H1 (cell line): ENCODE measurements around the gene CFAP54. TPM values are rescaled to one million over a fixed set of nuclear protein-coding genes. Genes with fewer than 3 reads are reported as not detected.

Experiments used
- CTCF ChIA-PET: fragments of 300-600 bp; sonication (Branson Sonifier 250); formaldehyde crosslinking; loops from one replicate; lab custom pipeline; 2021; ENCODE audit not compliant: partially characterized antibody; lab: Charles Lee
- POLR2A ChIA-PET: fragments of 300-600 bp; sonication (Branson Sonifier 250); formaldehyde crosslinking; loops from one replicate; lab custom pipeline; 2021; ENCODE audit warnings: inconsistent platforms; ENCODE audit not compliant: partially characterized antibody; lab: Charles Lee
- DNase-seq, 2 experiments: peaks; one replicate each; pipeline versions ENCODE4 v3.0.0 to v3.0.0-alpha.2; 2010 to 2022; ENCODE audit warnings: low spot score in 2 of 2, low read depth in 1 of 2, mixed read lengths in 1 of 2
- FAIRE-seq: peaks from 2 replicates; lab custom pipeline; 2011; peaks lifted over from hg19 to GRCh38; lab: Jason Lieb, UNC
- H2AFZ ChIP-seq: 2 replicates; pipeline ENCODE4 v1.8.1; 2012; ENCODE audit warnings: low read length, inconsistent platforms
- H2AK5ac ChIP-seq: 2 replicates; pipeline ENCODE4 v1.6.1; 2013; ENCODE audit warnings: low read depth, low read length
- H2BK120ac ChIP-seq: replicated peaks from 2 replicates; pipeline ENCODE3; 2013; ENCODE audit warnings: low read depth, low read length, inconsistent platforms
- H2BK12ac ChIP-seq: 2 replicates; pipeline ENCODE4 v1.6.1; 2013; ENCODE audit warnings: low read depth, low read length
- H2BK15ac ChIP-seq: 2 replicates; pipeline ENCODE4 v1.6.1; 2013; ENCODE audit warnings: low read length
- H2BK20ac ChIP-seq: 2 replicates; pipeline ENCODE4 v1.6.1; 2013; ENCODE audit warnings: low read length
- H2BK5ac ChIP-seq: 2 replicates; pipeline ENCODE4 v1.6.1; 2013; ENCODE audit warnings: low read depth, low read length
- H3K14ac ChIP-seq: 2 replicates; pipeline ENCODE4 v1.6.1; 2013; ENCODE audit warnings: inconsistent platforms; ENCODE audit not compliant: insufficient read length
- H3K18ac ChIP-seq: 2 replicates; pipeline ENCODE4 v1.6.1; 2013; ENCODE audit warnings: low read length; ENCODE audit errors: extremely low read depth
- H3K23ac ChIP-seq: 2 replicates; pipeline ENCODE4 v1.6.1; 2013; ENCODE audit warnings: inconsistent platforms; ENCODE audit not compliant: insufficient read length
- H3K23me2 ChIP-seq: 2 replicates; pipeline ENCODE4 v1.6.1; 2013; ENCODE audit warnings: low read depth, low read length
- H3K27ac ChIP-seq: 2 replicates; pipeline ENCODE4 v1.6.1; 2011; ENCODE audit warnings: low read depth, low read length, inconsistent platforms
- H3K27me3 ChIP-seq, 4 experiments: replicated peaks in 1 of 4; 1 replicate in 1 of 4; 2 replicates in 3 of 4; pipeline versions ENCODE4 v1.6.1 to v1.8.1; 2011 to 2013; ENCODE audit warnings: low read length in 3 of 4, mild to moderate bottlenecking in 3 of 4, inconsistent platforms in 2 of 4, mixed read lengths in 2 of 4, moderate library complexity in 1 of 4; ENCODE audit not compliant: control insufficient read depth in 3 of 4, insufficient read depth in 3 of 4; ENCODE audit errors: extremely low read depth in 1 of 4
- H3K36me3 ChIP-seq, 4 experiments: 2 replicates each; pipeline versions ENCODE4 v1.6.1 to v1.8.1; 2011 to 2013; ENCODE audit warnings: mild to moderate bottlenecking in 4 of 4, low read length in 3 of 4, moderate library complexity in 2 of 4, control low read depth in 1 of 4, inconsistent platforms in 1 of 4; ENCODE audit not compliant: insufficient read depth in 4 of 4, control insufficient read depth in 2 of 4
- H3K4ac ChIP-seq: replicated peaks from 2 replicates; pipeline ENCODE3; 2013; ENCODE audit warnings: low read length, low read depth, mixed read lengths, inconsistent platforms; ENCODE audit not compliant: insufficient read length
- H3K4me1 ChIP-seq, 4 experiments: replicated peaks in 1 of 4; 1 replicate in 1 of 4; 2 replicates in 3 of 4; pipeline versions ENCODE4 v1.6.1 to v1.8.1; 2011 to 2013; ENCODE audit warnings: low read length in 3 of 4, inconsistent platforms in 2 of 4, mixed read lengths in 1 of 4; ENCODE audit not compliant: insufficient read depth in 4 of 4, control insufficient read depth in 3 of 4
- H3K4me2 ChIP-seq, 2 experiments: 2 replicates each; pipeline versions ENCODE4 v1.6.1 to v1.8.1; 2011 to 2013; ENCODE audit warnings: low read depth in 2 of 2, low read length in 2 of 2, control low read depth in 1 of 2, inconsistent platforms in 1 of 2, mild to moderate bottlenecking in 1 of 2; ENCODE audit not compliant: insufficient read depth in 1 of 2
- H3K4me3 ChIP-seq, 4 experiments: fragments of 200-600, 300-600 bp in 1 of 4; sonication (generic), shearing (Covaris generic), sonication (Bioruptor Twin) in 1 of 4; 2 replicates each; pipeline versions ENCODE4 v1.5.1 to v1.8.1; 2011 to 2016; ENCODE audit warnings: low read length in 4 of 4, low read depth in 3 of 4, control low read depth in 2 of 4, inconsistent platforms in 2 of 4, mild to moderate bottlenecking in 2 of 4, mixed read lengths in 1 of 4, moderate library complexity in 1 of 4; ENCODE audit not compliant: insufficient read depth in 2 of 4; ENCODE audit errors: extremely low read depth in 1 of 4
- H3K56ac ChIP-seq: replicated peaks from 2 replicates; pipeline ENCODE3; 2013; ENCODE audit warnings: low read depth, mild to moderate bottlenecking, mixed read lengths, low read length, inconsistent platforms; ENCODE audit not compliant: insufficient read length
- H3K79me1 ChIP-seq: 2 replicates; pipeline ENCODE4 v1.6.1; 2013; ENCODE audit warnings: low read depth, low read length, control low read depth
- H3K79me2 ChIP-seq, 2 experiments: 2 replicates each; pipeline versions ENCODE4 v1.6.1 to v1.8.1; 2012 to 2013; ENCODE audit warnings: low read length in 2 of 2, mild to moderate bottlenecking in 2 of 2, inconsistent platforms in 1 of 2; ENCODE audit not compliant: insufficient read depth in 2 of 2, control insufficient read depth in 1 of 2
- H3K9ac ChIP-seq, 4 experiments: replicated peaks in 1 of 4; 1 replicate in 1 of 4; 2 replicates in 3 of 4; pipeline versions ENCODE4 v1.6.1 to v1.8.1; 2011 to 2013; ENCODE audit warnings: low read depth in 3 of 4, low read length in 3 of 4, control low read depth in 2 of 4, mild to moderate bottlenecking in 2 of 4, moderate library complexity in 2 of 4, inconsistent platforms in 1 of 4; ENCODE audit errors: extremely low read depth in 1 of 4
- H3K9me3 ChIP-seq, 2 experiments: 2 replicates each; pipeline versions ENCODE4 v1.6.1 to v1.8.1; 2012 to 2013; ENCODE audit warnings: mild to moderate bottlenecking in 2 of 2, moderate library complexity in 2 of 2, control low read depth in 1 of 2, inconsistent platforms in 1 of 2, low read depth in 1 of 2, low read length in 1 of 2, mixed read lengths in 1 of 2; ENCODE audit not compliant: insufficient read depth in 2 of 2
- H4K20me1 ChIP-seq, 2 experiments: replicated peaks in 1 of 2; 2 replicates each; pipeline versions ENCODE3 to v1.8.1; 2011 to 2013; ENCODE audit warnings: inconsistent platforms in 2 of 2, low read length in 2 of 2, mild to moderate bottlenecking in 1 of 2; ENCODE audit not compliant: insufficient read depth in 2 of 2, control insufficient read depth in 1 of 2
- H4K5ac ChIP-seq: 2 replicates; pipeline ENCODE4 v1.6.1; 2013; ENCODE audit warnings: low read length, low read depth, mixed read lengths, inconsistent platforms; ENCODE audit not compliant: insufficient read length
- H4K8ac ChIP-seq: 2 replicates; pipeline ENCODE4 v1.8.0; 2013; ENCODE audit warnings: mild to moderate bottlenecking, moderate library complexity, low read length, inconsistent platforms; ENCODE audit not compliant: insufficient read depth; ENCODE audit errors: extremely low read depth
- H4K91ac ChIP-seq: replicated peaks from 2 replicates; pipeline ENCODE3; 2013; ENCODE audit warnings: low read length, mixed read lengths, inconsistent platforms; ENCODE audit not compliant: insufficient read length
- BACH1 ChIP-seq: IDR thresholded peaks from 2 replicates; pipeline ENCODE4 v1.6.1; 2012; ENCODE audit warnings: low read length, improper control_type of control experiment
- BCL11A ChIP-seq, 2 experiments: IDR thresholded peaks; one replicate each; pipeline ENCODE4 v1.6.1; 2011; ENCODE audit warnings: low read depth in 2 of 2, low read length in 2 of 2, mild to moderate bottlenecking in 2 of 2
- JUND ChIP-seq: IDR thresholded peaks from 2 replicates; pipeline ENCODE4 v1.6.1; 2011; ENCODE audit warnings: mild to moderate bottlenecking, improper control_type of control experiment, low read length
- POLR2AphosphoS5 ChIP-seq: IDR thresholded peaks from 2 replicates; pipeline ENCODE4 v1.6.1; 2011; ENCODE audit warnings: low read depth, low read length
- RFX5 ChIP-seq: IDR thresholded peaks from 2 replicates; pipeline ENCODE4 v1.6.1; 2011; ENCODE audit warnings: low read depth, low read length, improper control_type of control experiment, borderline replicate concordance
- SIRT6 ChIP-seq: IDR thresholded peaks from one replicate; pipeline ENCODE4 v1.7.1; 2012; ENCODE audit warnings: low read length, inconsistent platforms
- SIX5 ChIP-seq: IDR thresholded peaks from 2 replicates; pipeline ENCODE4 v1.6.1; 2011; ENCODE audit warnings: mild to moderate bottlenecking, low read depth, low read length
- SP2 ChIP-seq: IDR thresholded peaks from 2 replicates; pipeline ENCODE4 v1.6.1; 2012; ENCODE audit warnings: mild to moderate bottlenecking, low read length, inconsistent platforms
- SP4 ChIP-seq: IDR thresholded peaks from 2 replicates; pipeline ENCODE4 v1.6.1; 2012; ENCODE audit warnings: low read length, inconsistent platforms
- SUZ12 ChIP-seq: fragments of 200-600 bp; sonication (generic); IDR thresholded peaks from 2 replicates; pipeline ENCODE4 v1.6.1; 2012; ENCODE audit warnings: mild to moderate bottlenecking, inconsistent platforms, low read length, moderate library complexity, mixed read lengths
- WGBS, 2 experiments: shearing (Covaris generic) in 1 of 2; methylation state at CpG; one replicate each; pipeline versions ENCODE4 v1.1.6 to v1.1.7; 2013 to 2015; ENCODE audit warnings: low lambda C conversion rate in 2 of 2, mixed read lengths in 2 of 2, inconsistent platforms in 1 of 2, low coverage in 1 of 2, missing lambda C conversion rate in 1 of 2; ENCODE audit not compliant: insufficient replicate concordance in 2 of 2, insufficient coverage in 1 of 2, insufficient read length in 1 of 2; ENCODE audit errors: extremely low coverage in 1 of 2, missing lambda C conversion rate in 1 of 2; 5-methylcytosine and 5-hydroxymethylcytosine counted together
- polyA plus RNA-seq, 7 experiments: library from polyadenylated mRNA; depleted of rRNA in 3 of 7; stranded (reverse) in 5 of 7; unstranded in 2 of 7; fragments of >200 nt in 5 of 7; fragments of 200-250 nt in 2 of 7; gene quantifications; 1 replicate in 5 of 7; 2 replicates in 1 of 7; 4 replicates in 1 of 7; pipeline versions ENCODE4 v1.2.1 to v1.2.3, GENCODE V29; 2011 to 2013; ENCODE audit warnings: missing spikeins in 2 of 7, mixed read lengths in 2 of 7
- total RNA-seq: library from RNA; stranded (reverse); fragmentation: NEBNext Ultra II Directional; extraction: Animal tissue kit (Norgen Biotek cat#: 25700); gene quantifications from 2 replicates; pipeline ENCODE4 v1.2.1, GENCODE V29; 2021

The CFAP54 gene
- total and polyA plus RNA-seq, 2 of the 8 experiments (the other 6 are each of a cell fraction or from before 2014, with no cell fraction given) = 0.17 to 0.33 TPM

GRCh38 chr12:96587691-96588090, 98.3 kb downstream of the CFAP54 start:
- no peaks in the 10 kb centered on the region for H3K23me2 ChIP-seq
- no peak overlapping the region for H3K4me3 ChIP-seq
- H3K79me2 ChIP-seq = no peaks in the 10 kb centered on the region
- no peak overlapping the region for H2BK12ac ChIP-seq
- H2BK120ac ChIP-seq = no peak overlapping the region
- no peaks in the 10 kb centered on the region for H3K36me3 ChIP-seq
- H2BK15ac ChIP-seq = no peak overlapping the region
- 93% methylated on average over 2 of the region's 2 CpGs; no CpG with 5 or more reads in 1 of the 2 experiments for WGBS, 2 experiments
- H3K4me2 ChIP-seq = no peak overlapping the region
- H3K4ac ChIP-seq = no peak overlapping the region
- H3K9ac ChIP-seq = no peak overlapping the region
- H3K14ac ChIP-seq = no peak overlapping the region
- H3K9me3 ChIP-seq = no peaks in the 10 kb centered on the region
- no peak overlapping the region for H2BK5ac ChIP-seq
- H3K56ac ChIP-seq = no peak overlapping the region
- H3K27me3 ChIP-seq = no peaks in the 10 kb centered on the region
- H3K23ac ChIP-seq = no peak overlapping the region
- ChIA-PET POLR2A (no interaction called here), CTCF (no interaction called here)
- no peaks in the 10 kb centered on the region for H3K79me1 ChIP-seq
- DNase-seq (no peak), FAIRE-seq (no peak)
- H4K20me1 ChIP-seq = no peaks in the 10 kb centered on the region
- H2BK20ac ChIP-seq = no peak overlapping the region
- H3K27ac ChIP-seq = no peak overlapping the region
- H4K91ac ChIP-seq = no peak overlapping the region
- no peak overlapping the region for H2AFZ ChIP-seq
- no peak overlapping the region for H4K8ac ChIP-seq
- H4K5ac ChIP-seq = no peak overlapping the region
- no peak overlapping the region for H3K18ac ChIP-seq
- H3K4me1 ChIP-seq = no peaks in the 10 kb centered on the region
- no peak overlapping the region for H2AK5ac ChIP-seq
- TF ChIP-seq JUND (no peak), SUZ12 (no peak), SP2 (no peak), SIX5 (no peak), BCL11A (IDR thresholded peaks at IDR 0.05; ENCODE audit: low read depth in 2 of 2, low read length in 2 of 2) (no peak), SP4 (no peak), POLR2AphosphoS5 (no peak), BACH1 (no peak), RFX5 (no peak), SIRT6 (no peak)
